Activated gamma-delta T cell treated with Interleukin-2 at 50 U/mL for 16 hours (primary cell): ENCODE measurements around the gene PPP6R1.

ENCODE experiments used
- DNase-seq: peaks from one replicate; pipeline ENCODE4 v3.0.0-alpha.2; 2020

Gene PPP6R1, protein sequence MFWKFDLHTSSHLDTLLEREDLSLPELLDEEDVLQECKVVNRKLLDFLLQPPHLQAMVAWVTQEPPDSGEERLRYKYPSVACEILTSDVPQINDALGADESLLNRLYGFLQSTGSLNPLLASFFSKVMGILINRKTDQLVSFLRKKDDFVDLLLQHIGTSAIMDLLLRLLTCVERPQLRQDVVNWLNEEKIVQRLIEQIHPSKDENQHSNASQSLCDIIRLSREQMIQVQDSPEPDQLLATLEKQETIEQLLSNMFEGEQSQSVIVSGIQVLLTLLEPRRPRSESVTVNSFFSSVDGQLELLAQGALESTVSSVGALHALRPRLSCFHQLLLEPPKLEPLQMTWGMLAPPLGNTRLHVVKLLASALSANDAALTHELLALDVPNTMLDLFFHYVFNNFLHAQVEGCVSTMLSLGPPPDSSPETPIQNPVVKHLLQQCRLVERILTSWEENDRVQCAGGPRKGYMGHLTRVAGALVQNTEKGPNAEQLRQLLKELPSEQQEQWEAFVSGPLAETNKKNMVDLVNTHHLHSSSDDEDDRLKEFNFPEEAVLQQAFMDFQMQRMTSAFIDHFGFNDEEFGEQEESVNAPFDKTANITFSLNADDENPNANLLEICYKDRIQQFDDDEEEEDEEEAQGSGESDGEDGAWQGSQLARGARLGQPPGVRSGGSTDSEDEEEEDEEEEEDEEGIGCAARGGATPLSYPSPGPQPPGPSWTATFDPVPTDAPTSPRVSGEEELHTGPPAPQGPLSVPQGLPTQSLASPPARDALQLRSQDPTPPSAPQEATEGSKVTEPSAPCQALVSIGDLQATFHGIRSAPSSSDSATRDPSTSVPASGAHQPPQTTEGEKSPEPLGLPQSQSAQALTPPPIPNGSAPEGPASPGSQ

GRCh38 chr19:55258828-55259539, at the start of gene PPP6R1:
Gene PPP6R1 (minus strand): TSS chr19:55259017. CDS start chr19:55247103, 11,914 bp downstream.
- DNase-seq: peak; percentile 93

DNA sequence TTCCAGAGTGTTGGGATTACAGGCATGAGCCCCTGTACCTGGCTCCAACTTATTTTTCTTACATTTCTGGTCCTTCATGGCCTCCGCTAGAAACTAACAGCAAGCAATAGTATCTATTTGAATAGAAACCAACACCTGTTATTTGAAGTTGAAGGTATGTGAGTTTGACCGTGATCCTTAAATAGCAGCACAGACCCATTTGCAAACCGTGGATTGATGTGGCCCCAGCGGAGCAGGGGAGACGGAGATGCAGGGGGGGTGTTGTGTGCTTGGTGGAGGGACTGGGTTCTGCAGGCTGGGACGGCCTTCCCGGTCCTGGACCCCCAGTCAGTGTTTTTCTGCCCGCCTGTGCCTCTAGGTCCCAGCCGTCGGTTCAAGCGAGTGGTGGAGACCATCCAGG, 49.5 kb upstream of the PPP6R1 start:
- DNase-seq: no peak

DNA sequence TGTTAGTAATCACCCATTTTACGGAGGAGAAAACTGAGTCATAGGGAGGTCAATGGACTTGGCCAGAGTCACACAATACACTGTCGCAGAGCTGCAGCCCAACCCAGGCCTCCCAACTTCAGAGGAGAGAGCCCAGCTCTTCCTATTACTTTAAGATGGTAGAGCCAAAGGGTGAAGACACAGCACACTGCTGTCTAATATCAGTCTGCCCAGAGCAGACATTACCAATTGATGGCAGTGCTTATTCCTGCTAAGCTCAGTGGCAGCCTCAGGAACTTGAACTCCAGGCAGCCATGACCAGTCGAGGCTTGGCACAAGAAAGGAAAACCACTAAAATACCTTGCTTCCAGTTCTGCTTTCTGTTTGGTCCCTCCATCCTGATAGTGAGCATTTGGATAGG, 47.9 kb upstream of the PPP6R1 start:
- no peak for DNase-seq

GRCh38 chr19:55305983-55306562, 47.3 kb upstream of the PPP6R1 start:
- no peak for DNase-seq

GRCh38 chr19:55305491-55305890, 46.7 kb upstream of the PPP6R1 start:
- peak; percentile 27 for DNase-seq

DNA sequence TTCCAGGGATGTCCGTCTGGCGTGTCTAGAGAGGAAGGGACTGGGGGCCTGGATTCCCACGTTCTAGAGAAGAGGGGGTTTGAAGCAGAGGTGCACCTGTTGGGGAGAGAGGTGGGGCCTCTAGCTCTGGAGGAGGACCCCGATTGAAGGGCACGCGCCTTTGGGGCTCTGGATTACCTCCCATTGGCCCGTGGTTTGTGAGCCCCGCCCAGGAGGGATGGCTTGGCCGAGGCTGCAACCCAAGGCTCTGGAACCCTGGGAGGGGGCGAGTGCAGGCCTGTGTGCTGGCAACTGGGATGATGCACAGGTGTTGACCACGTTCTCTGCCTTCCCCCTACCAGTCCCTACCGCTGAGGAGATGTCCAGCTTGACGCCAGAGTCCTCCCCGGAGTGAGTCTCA, 46.2 kb upstream of the PPP6R1 start:
- DNase-seq: no peak

DNA sequence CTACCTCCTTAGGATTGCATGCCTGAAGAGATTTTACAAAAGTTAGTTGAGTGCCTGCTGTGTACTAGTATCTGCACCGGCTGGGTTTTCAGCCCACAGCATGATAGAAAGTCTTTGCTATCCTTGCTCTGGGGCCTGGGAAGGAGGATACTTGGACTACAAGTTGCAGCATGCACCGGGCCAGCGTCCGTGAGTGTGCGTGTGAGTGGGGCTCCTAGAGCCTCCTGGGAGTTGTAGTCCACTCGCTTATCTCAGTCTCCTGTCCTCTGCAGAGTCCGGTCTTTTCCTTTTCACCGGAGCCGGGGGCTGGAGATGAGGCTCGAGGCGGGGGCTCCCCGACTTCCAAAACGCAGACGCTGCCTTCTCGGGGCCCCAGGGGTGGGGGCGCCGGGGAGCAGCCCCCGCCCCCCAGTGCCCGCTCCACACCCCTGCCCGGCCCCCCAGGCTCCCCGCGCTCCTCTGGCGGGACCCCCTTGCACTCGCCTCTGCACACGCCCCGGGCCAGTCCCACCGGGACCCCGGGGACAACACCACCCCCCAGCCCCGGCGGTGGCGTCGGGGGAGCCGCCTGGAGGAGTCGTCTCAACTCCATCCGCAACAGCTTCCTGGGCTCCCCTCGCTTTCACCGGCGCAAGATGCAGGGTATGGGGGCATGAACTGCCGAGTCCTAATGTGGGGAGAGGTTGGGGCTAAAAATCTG, 45.6 kb upstream of the PPP6R1 start:
- DNase-seq: no peak

DNA sequence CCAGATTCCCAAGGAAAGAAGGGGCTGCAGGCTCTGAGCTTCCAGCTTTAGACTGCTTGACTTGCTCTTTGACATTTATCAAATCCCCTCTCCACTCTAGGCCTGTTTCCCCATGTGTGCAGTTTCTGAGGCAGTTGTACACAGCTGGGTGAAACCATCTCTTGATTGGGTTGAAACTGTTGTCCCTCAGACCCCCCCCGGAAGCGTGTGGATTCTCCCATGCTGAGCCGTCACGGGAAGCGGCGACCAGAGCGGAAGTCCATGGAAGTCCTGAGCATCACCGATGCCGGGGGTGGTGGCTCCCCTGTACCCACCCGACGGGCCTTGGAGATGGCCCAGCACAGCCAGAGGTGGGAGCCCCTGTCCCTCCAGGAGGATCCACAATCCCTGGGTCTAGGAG, 44.7 kb upstream of the PPP6R1 start:
- no peak for DNase-seq

GRCh38 chr19:55302318-55302703, 43.5 kb upstream of the PPP6R1 start:
- no peak for DNase-seq

GRCh38 chr19:55301459-55302317, 42.9 kb upstream of the PPP6R1 start:
- peak; percentile 96 for DNase-seq

GRCh38 chr19:55300886-55301458, 42.2 kb upstream of the PPP6R1 start:
- no peak for DNase-seq

DNA sequence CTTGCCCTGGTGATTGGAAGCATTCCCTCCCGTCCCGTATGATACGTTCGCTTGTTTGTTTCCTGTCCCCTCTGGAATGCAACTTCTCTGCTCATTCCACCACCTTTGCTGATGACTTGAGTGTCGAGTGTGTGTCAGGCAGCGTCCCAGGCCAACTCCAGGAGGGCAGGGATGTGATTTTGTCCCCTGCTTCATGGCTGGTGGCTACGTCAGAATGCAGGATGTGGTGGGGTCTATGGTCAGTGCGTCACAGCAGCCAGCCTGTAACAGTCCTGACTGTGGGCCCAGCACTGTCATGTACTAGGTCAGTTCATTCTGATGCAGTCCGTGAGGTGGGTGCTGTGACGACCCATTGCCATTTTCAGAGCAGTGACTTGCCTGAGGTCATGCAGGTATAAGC, 41.2 kb upstream of the PPP6R1 start:
- DNase-seq: no peak

DNA sequence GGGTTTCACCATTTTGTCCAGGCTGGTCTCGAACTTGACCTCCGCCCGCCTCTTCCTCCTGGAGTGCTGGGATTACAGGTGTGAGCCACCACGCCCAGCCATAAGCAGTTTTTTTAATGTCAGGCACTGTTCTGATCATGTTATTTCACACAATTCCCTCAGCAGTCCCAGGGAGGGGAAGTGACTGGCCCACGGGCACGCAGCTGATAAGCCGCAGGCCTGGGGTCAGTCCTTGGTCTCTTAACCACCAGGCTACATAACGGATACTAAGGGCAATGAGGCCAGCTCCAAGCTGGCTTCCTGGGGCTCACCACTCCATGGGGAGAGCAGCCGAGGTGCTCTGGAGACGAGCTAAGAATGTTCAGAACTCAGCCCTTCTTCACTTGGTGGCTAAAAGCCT, 38.5 kb upstream of the PPP6R1 start:
- DNase-seq: no peak

DNA sequence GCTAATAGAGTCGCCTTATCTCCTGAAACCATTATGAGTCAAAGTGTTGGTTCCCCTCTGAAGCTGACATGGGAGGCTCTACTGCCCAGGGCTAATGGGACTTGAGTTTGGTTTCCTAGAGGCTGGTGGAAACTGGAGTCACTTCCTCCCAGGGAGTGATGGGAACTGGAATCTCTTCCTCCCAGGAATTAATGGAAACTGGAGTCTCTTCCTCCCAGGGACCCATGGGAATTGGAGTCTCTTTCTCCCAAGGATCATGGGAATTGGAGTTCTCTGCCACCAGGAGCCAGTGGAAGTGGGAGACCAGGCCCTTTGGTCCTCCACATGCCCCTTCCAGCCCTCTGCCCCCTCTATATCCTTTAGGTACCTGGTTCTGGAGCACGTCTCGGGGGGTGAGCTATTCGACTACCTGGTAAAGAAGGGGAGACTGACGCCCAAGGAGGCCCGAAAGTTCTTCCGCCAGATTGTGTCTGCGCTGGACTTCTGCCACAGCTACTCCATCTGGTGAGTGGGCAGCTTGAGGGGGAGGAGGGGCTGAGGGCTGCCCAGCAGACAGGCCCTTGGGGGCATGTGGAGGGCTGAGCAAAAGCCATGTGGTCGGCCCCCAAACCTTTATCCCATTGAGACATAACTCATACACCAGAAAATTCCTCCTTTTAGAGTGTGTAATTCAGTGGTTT, 30.4 kb upstream of the PPP6R1 start:
- no peak for DNase-seq

DNA sequence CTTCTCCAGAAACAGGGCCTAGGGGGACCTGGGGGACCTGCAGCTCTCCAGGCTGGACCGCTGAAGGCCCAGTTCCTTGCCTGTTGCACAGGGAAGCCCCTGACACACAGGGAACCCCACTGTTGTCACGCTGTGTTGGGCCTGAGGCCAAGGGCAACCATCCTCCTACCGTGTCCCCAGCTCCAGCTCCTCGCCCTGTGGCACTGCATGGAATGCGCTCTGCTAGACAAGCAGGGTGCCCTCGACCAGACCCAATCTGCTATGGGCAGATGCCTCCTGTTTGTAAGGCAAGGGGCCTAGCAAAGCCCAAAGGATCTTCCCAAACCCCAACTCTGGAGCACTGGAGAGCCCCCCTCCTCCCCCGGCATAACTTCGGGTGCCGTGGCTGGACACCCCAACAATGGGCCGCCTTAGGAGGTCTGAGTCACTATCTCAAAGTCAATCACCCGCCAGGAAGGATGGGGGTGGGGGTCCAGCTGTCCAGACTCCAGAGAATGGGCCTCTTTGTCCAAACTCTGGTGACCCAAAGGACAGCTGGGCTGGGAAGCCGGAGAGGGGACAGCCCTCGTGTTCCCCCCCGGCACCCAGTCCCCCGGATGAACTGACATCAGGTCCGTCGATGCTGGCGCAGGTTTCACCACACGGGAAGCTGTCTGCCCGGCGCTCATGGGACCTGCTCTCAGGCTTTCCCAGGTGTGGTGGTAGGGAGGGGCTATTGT, 28.7 kb upstream of the PPP6R1 start:
- DNase-seq: no peak

DNA sequence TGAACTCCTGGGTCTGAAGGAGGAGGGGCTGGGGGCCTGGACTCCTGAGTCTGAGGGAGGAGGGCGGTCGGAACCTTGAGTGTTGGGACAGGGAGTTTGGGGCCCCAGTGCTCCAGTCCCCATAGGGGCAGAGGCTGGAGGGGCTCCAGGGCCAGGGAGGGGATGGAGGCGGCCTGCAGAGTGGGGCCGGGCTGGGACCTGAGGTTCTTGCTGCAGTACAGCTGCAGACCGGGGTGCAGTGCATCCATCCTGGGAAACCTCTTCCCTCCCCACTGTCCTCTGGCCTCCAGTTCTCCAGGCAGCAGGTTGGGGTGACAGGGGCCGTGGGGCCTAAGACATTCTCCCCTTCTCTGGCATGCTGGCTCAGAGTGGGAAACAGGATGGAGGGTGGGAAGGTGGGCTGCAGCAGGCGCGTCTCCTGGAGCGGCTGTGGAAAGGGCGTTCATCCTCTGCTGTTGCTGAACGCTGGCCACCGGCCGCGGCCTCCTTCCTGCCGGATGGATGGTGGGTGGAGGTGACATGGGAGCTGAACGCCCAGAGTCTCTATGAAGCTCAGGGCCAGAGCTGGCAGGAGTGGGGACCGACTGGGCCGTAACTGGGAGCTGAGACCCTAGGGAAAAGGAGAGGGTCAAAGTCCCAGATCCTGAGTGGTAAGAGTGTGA, 26.5 kb upstream of the PPP6R1 start:
- no peak for DNase-seq

GRCh38 chr19:55284405-55285058, 25.7 kb upstream of the PPP6R1 start:
- DNase-seq: no peak

DNA sequence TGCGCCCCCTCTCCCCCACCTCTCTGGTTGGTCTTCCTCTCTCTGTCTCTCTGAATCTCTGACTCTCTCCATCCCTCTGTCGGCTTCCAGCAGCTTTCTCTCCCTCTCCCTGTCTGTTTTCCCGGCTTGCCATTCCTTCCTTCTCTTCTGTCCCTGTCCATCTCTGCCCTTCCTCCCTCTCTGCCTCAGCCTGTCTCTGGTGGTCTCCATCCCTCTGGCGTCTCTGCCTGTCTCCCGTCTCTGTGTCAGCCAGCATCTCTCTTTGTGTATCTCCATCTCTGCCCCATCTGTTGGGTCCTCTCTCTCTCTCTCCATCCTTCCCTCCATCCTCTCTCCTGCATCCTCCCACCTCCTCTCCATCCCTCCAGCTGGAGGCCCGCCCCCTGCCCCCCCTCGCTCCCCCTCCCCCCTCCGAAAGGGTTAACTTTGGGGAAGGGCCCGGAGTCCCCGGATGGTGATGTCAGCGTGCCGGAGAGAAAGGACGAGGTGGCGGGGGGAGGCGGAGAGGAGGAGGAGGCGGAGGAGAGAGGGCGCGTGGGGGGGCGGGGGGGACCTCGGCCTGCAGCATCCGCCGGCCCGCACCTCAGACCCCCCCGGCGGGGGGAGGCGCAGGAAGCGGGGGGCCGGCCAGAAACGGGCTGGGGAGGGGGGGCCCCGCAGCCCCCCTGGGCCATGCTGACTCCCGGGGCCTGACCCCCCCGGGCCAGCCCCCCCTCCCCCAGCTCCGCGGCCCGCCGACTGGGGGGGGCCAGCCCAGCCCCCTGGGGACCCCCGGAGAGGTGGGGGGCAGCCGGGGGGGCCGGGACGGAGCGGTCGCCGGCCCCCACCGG, 24.9 kb upstream of the PPP6R1 start, which contains the start of gene BRSK1:
Gene BRSK1, plus strand, starts transcription at position 450 of the 830 bp plus-strand sequence. CDS start 446 bp downstream, outside the sequence.
- peak; percentile 48 for DNase-seq
